Tibial nerve (tissue), 4 donors: ENCODE data around the gene ABRACL.

Experiments used
- CTCF ChIP-seq, 5 experiments: fragments of 200-600 bp in 3 of 5; fragments of 450-650 bp in 2 of 5; sonication (generic) in 3 of 5; IDR thresholded peaks; one replicate each; pipeline ENCODE4 v1.5.1; 2016 to 2019; ENCODE audit warnings: antibody characterized with exemption in 5 of 5, mild to moderate bottlenecking in 3 of 5, moderate library complexity in 2 of 5
- EP300 ChIP-seq, 2 donors: sonication (generic); formaldehyde crosslinking; IDR thresholded peaks; one replicate each; pipeline ENCODE4 v1.6.1; 2017; ENCODE audit warnings: antibody characterized with exemption in 2 of 2, mild to moderate bottlenecking in 1 of 2
- POLR2A ChIP-seq, 2 donors: fragments of 450-650 bp; IDR thresholded peaks; one replicate each; pipeline ENCODE4 v1.6.1; 2017; ENCODE audit warnings: antibody characterized with exemption in 2 of 2, mild to moderate bottlenecking in 2 of 2, moderate library complexity in 2 of 2

DNA sequence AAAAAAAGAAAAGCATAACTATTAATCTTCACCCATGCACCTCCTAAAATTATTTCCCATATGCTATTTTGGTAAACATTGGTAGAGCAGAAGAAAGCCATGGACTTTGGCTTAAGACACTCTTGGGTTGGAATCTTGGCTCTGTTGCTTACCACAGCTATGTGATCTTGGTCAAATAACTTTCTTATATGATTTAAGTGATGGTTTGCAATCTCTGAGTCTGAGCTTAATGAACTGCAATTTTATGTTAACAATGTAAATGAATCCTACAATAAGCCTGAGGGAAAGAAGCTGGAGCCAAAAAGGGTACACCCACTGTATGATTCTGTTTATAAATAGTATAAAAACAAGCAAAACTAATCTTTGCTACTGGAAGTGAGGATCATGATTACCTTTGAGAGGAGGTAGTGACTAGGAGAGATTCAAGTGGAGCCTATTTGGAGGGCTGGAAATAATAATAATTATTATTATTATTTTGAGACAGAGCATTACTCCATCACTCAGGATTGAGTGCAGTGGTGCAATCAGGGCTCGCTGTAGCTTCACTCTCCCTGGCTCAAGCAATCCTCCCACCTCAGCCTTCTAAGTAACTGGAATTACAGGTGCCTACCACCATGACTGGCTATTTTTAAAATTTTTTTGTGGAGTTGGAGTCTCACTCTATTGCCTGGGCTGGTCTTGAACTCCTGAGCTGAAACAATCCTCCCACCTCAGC is 34.5 kb downstream of the ABRACL start:
- TF ChIP-seq EP300 (IDR thresholded peaks at IDR 0.05) (no peak), CTCF (IDR thresholded peaks at IDR 0.05) (no peak), POLR2A (IDR thresholded peaks at IDR 0.05) (no peak)
